Effector memory CD4-positive, alpha-beta T cell (primary cell): ENCODE data around the gene FAM76A.
"Not testable (repeated sequence)": the region's sequence is repeated elsewhere in the genome, so short reads cannot be mapped to it uniquely, and the experiment has no call there.

Experiments
- DNase-seq, 3 donors: peaks; one replicate each; pipeline ENCODE4 v3.0.0-alpha.2; 2020
- H3K27ac ChIP-seq: 2 replicates; pipeline ENCODE4 v1.7.0; 2013; ENCODE audit warnings: mild to moderate bottlenecking, low read length, moderate library complexity; ENCODE audit not compliant: insufficient read depth, poor library complexity, severe bottlenecking
- H3K27me3 ChIP-seq: replicated peaks from 2 replicates; pipeline ENCODE4 v1.7.0; 2013; ENCODE audit warnings: mild to moderate bottlenecking, low read length; ENCODE audit not compliant: insufficient read depth, control insufficient read depth, poor library complexity, severe bottlenecking
- H3K36me3 ChIP-seq: 2 replicates; pipeline ENCODE4 v1.7.0; 2013; ENCODE audit warnings: mild to moderate bottlenecking, low read length, moderate library complexity; ENCODE audit not compliant: control insufficient read depth, insufficient read depth
- H3K4me1 ChIP-seq: 2 replicates; pipeline ENCODE4 v1.7.0; 2013; ENCODE audit warnings: low read length, mild to moderate bottlenecking; ENCODE audit not compliant: control insufficient read depth, insufficient read depth, poor library complexity, severe bottlenecking
- H3K4me3 ChIP-seq: 2 replicates; pipeline ENCODE4 v1.7.0; 2013; ENCODE audit warnings: low read length, low read depth, mild to moderate bottlenecking; ENCODE audit not compliant: insufficient read depth, poor library complexity, severe bottlenecking
- H3K9me3 ChIP-seq: 2 replicates; pipeline ENCODE4 v1.7.0; 2013; ENCODE audit warnings: mild to moderate bottlenecking, low read length, moderate library complexity; ENCODE audit not compliant: control insufficient read depth

Gene FAM76A

GRCh38 chr1:27689423-27690173 is 36.2 kb upstream of the FAM76A start:
- H3K4me1 ChIP-seq: no peaks in the 10 kb centered on the region
- no peaks in the 10 kb centered on the region for H3K9me3 ChIP-seq
- H3K4me3 ChIP-seq: no peak overlapping the region
- H3K27ac ChIP-seq: no peak overlapping the region
- H3K27me3 ChIP-seq: no peaks in the 10 kb centered on the region
- no peak for DNase-seq
- no peaks in the 10 kb centered on the region for H3K36me3 ChIP-seq

- H3K36me3 ChIP-seq: no peaks in the 10 kb centered on the region
- H3K27me3 ChIP-seq: no peaks in the 10 kb centered on the region
- H3K4me3 ChIP-seq: no peak overlapping the region
- no peaks in the 10 kb centered on the region for H3K9me3 ChIP-seq
- no peak for DNase-seq
- H3K4me1 ChIP-seq: no peaks in the 10 kb centered on the region
- no peak overlapping the region for H3K27ac ChIP-seq
Measured at GRCh38 chr1:27690183-27690582, 35.6 kb upstream of the FAM76A start.

- not testable (repeated sequence) for H3K36me3 ChIP-seq, H3K4me3 ChIP-seq, H3K4me1 ChIP-seq, H3K27me3 ChIP-seq, H3K27ac ChIP-seq, H3K9me3 ChIP-seq, DNase-seq
Measured at GRCh38 chr1:27696835-27697234, 28.9 kb upstream of the FAM76A start.

GRCh38 chr1:27704958-27705357 is 20.8 kb upstream of the FAM76A start:
- no peaks in the 10 kb centered on the region for H3K36me3 ChIP-seq
- H3K27ac ChIP-seq: no peak overlapping the region
- no peak for DNase-seq

GRCh38 chr1:27705545-27705944 is 20.2 kb upstream of the FAM76A start:
- Histone ChIP-seq H3K36me3 (no peaks in the 10 kb centered on the region), H3K4me1 (no peaks in the 10 kb centered on the region), H3K27me3 (no peaks in the 10 kb centered on the region), H3K27ac (no peak overlapping the region), H3K4me3 (no peak overlapping the region), H3K9me3 (no peaks in the 10 kb centered on the region)
- DNase-seq: no peak

More at GRCh38 chr1:27704958-27705357, 20.8 kb upstream of the FAM76A start:
- no peak overlapping the region for H3K4me3 ChIP-seq
- H3K9me3 ChIP-seq: no peaks in the 10 kb centered on the region
- no peaks in the 10 kb centered on the region for H3K27me3 ChIP-seq
- no peaks in the 10 kb centered on the region for H3K4me1 ChIP-seq

GRCh38 chr1:27710574-27710973 is 15.2 kb upstream of the FAM76A start:
- Histone ChIP-seq H3K4me1 (no peaks in the 10 kb centered on the region), H3K36me3 (no peaks in the 10 kb centered on the region), H3K9me3 (no peaks in the 10 kb centered on the region), H3K27me3 (no peaks in the 10 kb centered on the region), H3K4me3 (no peak overlapping the region), H3K27ac (no peak overlapping the region)
- DNase-seq: no peak

GRCh38 chr1:27713139-27713725 is 12.5 kb upstream of the FAM76A start:
- Histone ChIP-seq H3K9me3 (no peaks in the 10 kb centered on the region), H3K4me3 (no peak overlapping the region), H3K27ac (no peak overlapping the region), H3K4me1 (no peaks in the 10 kb centered on the region), H3K27me3 (no peaks in the 10 kb centered on the region), H3K36me3 (no peaks in the 10 kb centered on the region)
- DNase-seq: no peak

GRCh38 chr1:27713869-27714513 is 11.8 kb upstream of the FAM76A start:
- H3K9me3 ChIP-seq: no peaks in the 10 kb centered on the region
- no peak overlapping the region for H3K4me3 ChIP-seq
- no peak for DNase-seq
- no peaks in the 10 kb centered on the region for H3K4me1 ChIP-seq
- no peaks in the 10 kb centered on the region for H3K27me3 ChIP-seq
- no peaks in the 10 kb centered on the region for H3K36me3 ChIP-seq
- H3K27ac ChIP-seq: no peak overlapping the region

GRCh38 chr1:27716262-27716895 is 9.4 kb upstream of the FAM76A start:
- H3K27me3 ChIP-seq: no peaks in the 10 kb centered on the region
- H3K9me3 ChIP-seq: no peaks in the 10 kb centered on the region
- H3K36me3 ChIP-seq: no peaks in the 10 kb centered on the region
- DNase-seq: no peak
- H3K4me1 ChIP-seq: no peaks in the 10 kb centered on the region
- no peak overlapping the region for H3K27ac ChIP-seq
- H3K4me3 ChIP-seq: no peak overlapping the region
